HG02763 (cell line): ENCODE results near the gene PERP.
"Not testable (repeated sequence)": the region's sequence is repeated elsewhere in the genome, so short reads cannot be mapped to it uniquely, and the experiment has no call there.

Experiments used
- ATAC-seq: cut with Tn5 transposase; IDR thresholded peaks from one replicate; pipeline ENCODE4 v1.9.1; 2021; ENCODE audit warnings: mild to moderate bottlenecking, moderate library complexity; ENCODE audit not compliant: unreplicated experiment

PERP gene

DNA sequence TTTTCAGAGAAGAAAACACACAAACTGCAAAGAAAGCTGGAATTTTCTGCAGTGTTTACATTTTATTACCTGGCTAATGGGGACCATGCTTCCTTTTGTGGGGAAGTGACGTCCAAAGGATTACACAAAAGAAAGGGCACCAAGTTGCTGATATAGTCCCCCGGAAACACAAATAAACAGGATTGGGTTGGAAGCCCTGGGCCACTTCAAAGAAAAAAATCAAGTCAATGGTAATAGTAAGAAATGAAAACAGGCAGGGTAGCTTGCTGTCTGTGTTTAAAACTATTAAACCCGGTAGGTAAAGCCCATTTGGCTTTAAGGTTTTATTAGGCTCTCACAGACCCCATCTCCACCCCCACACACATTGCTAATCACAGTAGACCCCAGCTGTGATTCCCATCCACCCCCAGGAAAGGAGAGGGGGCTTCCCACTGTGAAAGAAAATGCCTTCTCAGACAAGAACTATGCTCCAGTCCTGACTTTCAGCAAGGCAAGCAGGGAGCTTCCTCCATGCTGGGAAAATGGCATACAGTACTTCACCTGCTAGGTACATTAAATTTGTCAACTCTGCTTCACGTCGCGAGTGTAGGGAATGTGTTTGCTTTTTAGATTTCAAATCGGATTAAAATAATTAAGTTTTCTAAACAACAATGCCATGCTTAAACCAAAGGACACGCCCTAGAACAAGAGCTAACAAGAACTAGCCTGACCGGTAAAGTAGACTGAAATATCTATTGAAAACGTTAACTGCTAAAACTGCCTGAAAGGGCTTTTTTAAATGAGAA, 1.1 kb downstream of the PERP start:
- no peak for ATAC-seq

DNA sequence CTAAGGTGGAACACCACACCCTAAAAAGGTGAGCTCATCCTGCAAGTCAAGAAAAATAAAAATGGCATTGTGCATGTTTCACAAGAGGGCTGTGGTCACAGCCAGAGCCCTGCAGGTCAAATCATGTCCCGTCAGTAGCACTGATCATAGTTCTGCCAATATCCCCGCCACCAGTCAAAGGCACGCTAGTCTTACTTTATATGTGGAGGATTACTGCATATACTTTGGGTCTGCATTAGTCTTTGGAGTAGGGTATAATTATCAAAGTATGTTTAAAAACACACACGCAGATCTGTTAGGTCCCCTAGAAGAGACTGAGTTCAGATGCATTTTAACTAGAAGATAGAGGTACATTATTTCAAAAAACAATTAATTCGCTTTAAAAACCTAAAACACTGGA, 1.8 kb downstream of the PERP start:
- ATAC-seq, result no peak

GRCh38 chr6:138104618-138105213, 2.5 kb downstream of the PERP start:
- ATAC-seq, result no peak

DNA sequence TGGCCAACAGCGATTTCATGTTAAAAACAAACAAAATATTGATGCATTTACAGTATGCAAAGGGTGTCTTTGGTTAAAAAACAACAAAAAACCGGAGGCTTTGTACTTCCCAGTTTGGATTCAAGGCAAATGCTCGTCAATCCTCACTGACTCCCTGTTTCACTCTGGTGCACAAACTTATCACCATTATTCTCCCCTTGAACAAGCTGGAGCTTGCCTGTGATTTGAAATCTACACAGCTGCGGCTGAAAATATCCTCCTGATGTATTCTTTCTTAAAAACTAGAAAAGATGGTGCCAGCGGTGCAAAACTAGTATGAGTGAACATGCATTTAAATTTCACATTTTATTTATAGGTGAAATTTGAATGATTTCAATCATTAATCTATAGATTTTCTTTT, 3.3 kb downstream of the PERP start:
- no peak for ATAC-seq

DNA sequence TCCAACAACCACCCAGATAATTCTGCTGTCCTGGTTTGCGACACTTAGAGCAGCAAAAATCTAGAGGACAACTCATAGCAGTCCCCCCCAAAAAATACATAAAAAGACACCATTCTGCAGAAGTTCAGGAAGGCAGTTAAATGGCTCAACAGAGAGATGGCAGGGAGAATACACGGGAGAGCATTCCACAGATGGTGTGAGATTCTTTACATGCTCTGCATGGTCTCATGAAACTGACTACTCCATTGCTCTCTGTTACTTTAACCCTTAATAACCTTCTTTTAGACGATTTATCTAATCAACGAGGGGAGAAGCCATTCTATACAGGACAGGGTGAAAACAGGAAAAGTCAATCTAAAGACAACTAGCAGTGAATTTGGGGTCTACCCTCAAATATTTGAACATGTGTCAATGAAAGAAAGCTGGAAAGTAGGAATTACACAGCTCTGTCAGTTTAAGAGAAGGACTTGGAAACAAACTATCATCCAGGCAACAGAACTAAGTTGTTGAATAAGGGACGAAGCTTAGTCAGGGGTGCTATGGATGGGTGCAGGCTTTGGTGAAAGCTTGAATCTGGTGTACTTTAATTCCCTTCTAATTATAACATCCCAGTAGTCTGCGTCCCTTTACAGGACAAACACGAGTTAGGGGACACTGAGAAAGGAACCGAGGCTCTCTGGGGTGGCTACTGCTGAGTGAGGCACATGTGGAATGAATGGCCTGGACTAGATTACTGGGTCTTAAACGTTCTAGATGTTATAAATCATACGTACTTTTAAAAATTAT, 5.1 kb downstream of the PERP start:
- no peak for ATAC-seq

DNA sequence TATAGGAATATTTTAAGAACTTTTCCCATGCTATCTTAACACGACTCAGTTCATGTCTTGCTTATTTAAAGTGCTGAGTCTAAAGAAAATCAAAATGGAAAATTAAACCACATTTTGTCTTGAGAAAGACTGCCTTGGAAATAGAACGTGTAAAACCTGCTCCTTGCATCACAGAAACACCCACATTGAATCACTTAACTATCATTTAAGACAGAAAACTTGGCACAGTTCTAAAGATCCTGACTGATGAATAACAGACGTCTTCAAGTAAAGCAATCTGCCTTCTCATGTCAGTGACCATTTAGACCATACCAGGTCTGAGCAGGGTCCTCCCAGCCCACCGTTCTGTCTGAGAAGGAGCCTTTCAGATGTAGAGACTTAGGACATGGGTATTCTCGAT, 7.4 kb downstream of the PERP start:
- ATAC-seq, result no peak

DNA sequence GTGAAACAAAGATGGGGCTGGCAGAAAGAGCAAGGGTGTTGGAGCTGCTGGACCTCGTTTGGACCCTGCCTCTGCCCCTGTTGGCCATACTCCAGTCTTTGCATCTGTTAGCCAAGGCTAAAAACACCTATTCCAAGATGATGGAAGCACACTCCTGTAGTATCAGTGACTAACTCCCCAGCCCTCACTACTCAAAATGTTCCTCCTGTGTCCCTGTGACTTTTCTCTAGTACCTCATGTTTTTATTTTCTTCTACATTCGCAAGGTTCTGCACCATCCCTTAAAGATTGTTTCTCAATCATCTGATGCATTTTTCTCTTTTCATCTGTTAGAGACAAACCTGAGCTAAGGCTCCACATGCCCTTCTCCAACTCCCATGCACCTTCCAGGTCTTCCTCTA, 8.9 kb downstream of the PERP start:
- ATAC-seq, result no peak

- no peak for ATAC-seq
Observed at GRCh38 chr6:138094260-138094659, 13.0 kb downstream of the PERP start.

- no peak for ATAC-seq
Observed at GRCh38 chr6:138093632-138094031, 13.6 kb downstream of the PERP start.

- ATAC-seq, result no peak
Observed at GRCh38 chr6:138092686-138093085, 14.5 kb downstream of the PERP start.

GRCh38 chr6:138089325-138089724, 17.9 kb downstream of the PERP start:
- no peak for ATAC-seq

GRCh38 chr6:138088326-138088762, 18.9 kb downstream of the PERP start:
- no peak for ATAC-seq

- ATAC-seq, result no peak
Observed at GRCh38 chr6:138087593-138088325, 19.5 kb downstream of the PERP start.

GRCh38 chr6:138086573-138087196, 20.5 kb downstream of the PERP start:
- no peak for ATAC-seq

DNA sequence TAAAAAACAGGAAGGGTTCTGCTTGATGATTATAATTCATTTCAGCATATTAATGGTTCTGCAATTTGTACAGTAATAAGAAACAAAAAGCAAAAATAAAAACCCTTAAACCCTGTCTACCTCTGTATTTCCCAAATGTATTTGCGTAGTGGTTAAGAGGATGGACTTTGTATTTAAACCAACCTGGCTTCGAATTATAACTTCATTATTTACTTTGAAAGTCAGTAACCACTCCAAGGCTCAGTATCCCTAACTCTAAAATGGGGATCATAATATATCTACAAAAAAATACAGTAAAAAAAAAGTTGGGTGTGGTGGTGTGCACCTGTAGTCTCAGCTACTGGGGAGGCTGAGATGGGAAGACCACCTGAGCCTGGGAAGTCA, 21.4 kb downstream of the PERP start:
- no peak for ATAC-seq

DNA sequence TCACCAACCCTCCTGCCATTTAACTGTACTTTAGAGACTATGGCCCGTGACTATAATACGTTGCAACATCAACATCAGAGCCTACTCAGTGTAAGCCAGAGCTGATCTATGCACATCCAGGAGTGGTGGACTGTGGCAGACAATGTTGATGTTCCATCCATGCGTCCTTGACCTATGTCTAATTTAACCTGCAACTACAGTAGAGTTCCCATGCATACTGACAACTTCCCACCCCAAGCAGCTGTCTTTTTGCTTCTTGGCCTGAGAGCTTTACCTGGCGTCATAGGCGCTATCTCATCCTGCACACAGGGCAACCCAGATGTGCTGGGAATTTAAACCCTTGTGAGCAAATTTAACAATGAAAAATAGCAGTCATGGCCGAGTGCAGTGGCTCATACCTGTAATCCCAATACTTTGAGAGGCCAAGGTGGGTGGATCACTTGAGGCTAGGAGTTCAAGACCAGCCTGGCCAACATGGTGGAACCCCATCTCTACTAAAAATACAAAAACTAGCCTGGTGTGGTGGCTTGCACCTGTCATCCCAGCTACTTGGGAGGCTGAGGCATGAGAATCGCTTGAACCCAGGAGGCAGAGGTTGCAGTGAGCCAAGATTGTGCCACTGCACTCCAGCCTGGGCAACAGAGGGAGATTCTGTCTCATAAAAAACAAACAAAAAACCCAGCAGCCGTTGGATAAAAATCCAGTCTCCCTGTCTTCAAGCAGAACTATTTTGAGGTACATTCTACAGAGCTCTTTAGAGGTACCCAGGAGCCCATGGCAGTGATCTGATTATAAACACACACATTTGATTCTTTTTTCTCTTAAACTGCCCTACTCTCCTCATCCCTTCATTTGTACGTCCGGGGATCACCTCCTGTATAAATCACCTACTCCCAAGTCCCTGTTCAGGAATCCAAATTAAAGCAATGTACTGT, 22.0 kb downstream of the PERP start:
- no peak for ATAC-seq

DNA sequence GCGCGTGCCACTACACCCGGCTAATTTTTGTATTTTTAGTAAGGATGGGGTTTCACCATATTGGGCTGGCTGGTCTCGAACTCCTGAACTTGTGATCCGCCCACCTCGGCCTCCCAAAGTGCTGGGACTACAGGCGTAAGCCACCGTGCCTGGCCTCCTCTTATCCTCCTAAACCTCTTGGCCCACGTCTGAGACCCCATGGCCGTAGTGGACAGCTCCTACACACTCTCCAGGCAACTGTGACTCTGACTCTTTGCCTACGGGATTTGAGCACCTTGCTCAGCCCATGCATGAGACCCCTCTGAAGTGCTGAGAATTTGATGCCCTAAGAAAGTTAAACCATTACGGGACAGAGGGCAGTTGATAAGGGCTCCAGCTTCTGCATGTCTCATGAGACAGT, 25.0 kb downstream of the PERP start:
- ATAC-seq, result no peak

- ATAC-seq, result not testable (repeated sequence)
Observed at GRCh38 chr6:138079556-138079955, 27.7 kb downstream of the PERP start.

- no peak for ATAC-seq
Observed at GRCh38 chr6:138078491-138078890, 28.7 kb downstream of the PERP start.

DNA sequence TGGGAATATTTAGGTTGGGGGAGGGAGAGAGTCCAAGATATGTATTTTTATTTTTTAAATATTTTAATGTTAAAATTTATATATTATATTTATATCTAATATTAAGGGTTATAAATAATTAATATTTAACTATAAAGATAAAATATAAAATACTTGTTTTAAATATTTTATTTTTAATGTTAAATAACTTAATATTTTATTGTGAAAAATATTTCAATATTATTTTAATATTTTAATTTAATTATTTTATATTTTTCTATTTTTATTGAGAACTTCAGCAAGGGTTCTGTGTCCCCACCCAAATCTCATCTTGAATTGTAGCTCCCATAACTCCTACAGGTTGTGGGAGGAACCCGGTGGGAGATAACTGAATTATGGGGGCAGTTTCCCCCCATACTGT, 34.0 kb downstream of the PERP start:
- no peak for ATAC-seq
